GM12891 (cell line): ENCODE results near the gene SPACA7.

Source experiments
- DNase-seq: peaks from one replicate; pipeline ENCODE4 v3.0.0; 2011; ENCODE audit warnings: low spot score; ENCODE audit not compliant: insufficient read length
- FAIRE-seq: peaks from 2 replicates; lab custom pipeline; 2011; peaks lifted over from hg19 to GRCh38; lab: Jason Lieb, UNC
- PAX5 ChIP-seq: IDR thresholded peaks from 2 replicates; pipeline ENCODE4 v1.6.1; 2011; ENCODE audit warnings: low read length, moderate library complexity, mild to moderate bottlenecking; ENCODE audit not compliant: insufficient read depth, severe bottlenecking
- POLR2A ChIP-seq: IDR thresholded peaks from 2 replicates; pipeline ENCODE4 v1.6.1; 2011; ENCODE audit warnings: low read depth, low read length, control low read depth
- POLR2AphosphoS5 ChIP-seq: IDR thresholded peaks from 2 replicates; pipeline ENCODE4 v1.6.1; 2011; ENCODE audit warnings: low read depth, low read length, control low read depth
- POU2F2 ChIP-seq: IDR thresholded peaks from 2 replicates; pipeline ENCODE4 v1.6.1; 2011; ENCODE audit warnings: low read depth, mild to moderate bottlenecking, control low read depth, low read length, moderate library complexity
- SPI1 ChIP-seq: IDR thresholded peaks from 2 replicates; pipeline ENCODE4 v1.6.1; 2011; ENCODE audit warnings: low read depth, low read length, control low read depth
- TAF1 ChIP-seq: IDR thresholded peaks from 2 replicates; pipeline ENCODE4 v1.6.1; 2011; ENCODE audit warnings: low read depth, low read length, control low read depth

The SPACA7 gene

GRCh38 chr13:112335135-112335534 is 41.0 kb upstream of the SPACA7 start:
- no peak for FAIRE-seq
- DNase-seq = no peak
- no peak for TF ChIP-seq PAX5
- no peak for TF ChIP-seq POLR2A
- no peak for TF ChIP-seq POU2F2
- no peak for TF ChIP-seq SPI1
- no peak for TF ChIP-seq TAF1
- no peak for TF ChIP-seq POLR2AphosphoS5

GRCh38 chr13:112341446-112341845 is 34.7 kb upstream of the SPACA7 start:
- TF ChIP-seq TAF1 (no peak), POLR2A (no peak), POU2F2 (no peak), SPI1 (no peak), PAX5 (no peak), POLR2AphosphoS5 (no peak)
- FAIRE-seq (no peak), DNase-seq (no peak)

GRCh38 chr13:112341976-112342735 is 34.0 kb upstream of the SPACA7 start:
- FAIRE-seq = no peak
- DNase-seq = no peak

GRCh38 chr13:112342841-112343361 is 33.3 kb upstream of the SPACA7 start:
- DNase-seq = no peak
- no peak for FAIRE-seq
- no peak for TF ChIP-seq PAX5
- TF ChIP-seq POU2F2 = no peak

More at GRCh38 chr13:112341976-112342735, 34.0 kb upstream of the SPACA7 start:
- TF ChIP-seq POU2F2 (no peak), SPI1 (no peak), TAF1 (no peak), PAX5 (no peak), POLR2A (no peak), POLR2AphosphoS5 (no peak)

GRCh38 chr13:112343591-112343990 is 32.6 kb upstream of the SPACA7 start:
- DNase-seq (no peak), FAIRE-seq (no peak)
- no peak for TF ChIP-seq POLR2A
- no peak for TF ChIP-seq PAX5
- TF ChIP-seq TAF1 = no peak
- no peak for TF ChIP-seq POU2F2
- no peak for TF ChIP-seq SPI1

GRCh38 chr13:112345826-112346172 is 30.4 kb upstream of the SPACA7 start:
- DNase-seq = no peak
- TF ChIP-seq POLR2A = no peak
- no peak for TF ChIP-seq POU2F2
- TF ChIP-seq SPI1 = no peak
- TF ChIP-seq POLR2AphosphoS5 = no peak
- TF ChIP-seq TAF1 = no peak
- no peak for TF ChIP-seq PAX5
- FAIRE-seq = no peak

- no peak for FAIRE-seq
- no peak for DNase-seq
Measured at GRCh38 chr13:112346173-112346898, 29.8 kb upstream of the SPACA7 start.

GRCh38 chr13:112346899-112347229 is 29.3 kb upstream of the SPACA7 start:
- FAIRE-seq (no peak), DNase-seq (no peak)
- TF ChIP-seq TAF1 (no peak), SPI1 (no peak), POLR2AphosphoS5 (no peak), POU2F2 (no peak), POLR2A (no peak), PAX5 (no peak)

More at GRCh38 chr13:112346173-112346898, 29.8 kb upstream of the SPACA7 start:
- TF ChIP-seq POLR2A (no peak), TAF1 (no peak)

GRCh38 chr13:112347986-112348385 is 28.2 kb upstream of the SPACA7 start:
- TF ChIP-seq POU2F2 = no peak
- TF ChIP-seq PAX5 = no peak
- TF ChIP-seq POLR2AphosphoS5 = no peak
- no peak for TF ChIP-seq TAF1
- no peak for FAIRE-seq
- DNase-seq = no peak

GRCh38 chr13:112348642-112349345 is 27.4 kb upstream of the SPACA7 start:
- DNase-seq = no peak

More at GRCh38 chr13:112348642-112349345, 27.4 kb upstream of the SPACA7 start:
- no peak for TF ChIP-seq SPI1
- TF ChIP-seq PAX5 = no peak
- TF ChIP-seq TAF1 = no peak
- no peak for FAIRE-seq
